GM21576 (cell line): Measurements from ENCODE around the gene NRXN3.

ENCODE experiments used
- ATAC-seq: cut with Tn5 transposase; IDR thresholded peaks from one replicate; pipeline ENCODE4 v1.9.1; 2021; ENCODE audit warnings: mild to moderate bottlenecking, moderate library complexity; ENCODE audit not compliant: unreplicated experiment

The NRXN3 gene

GRCh38 chr14:79375356-79375755 is 1205.2 kb downstream of the NRXN3 start:
- no peak for ATAC-seq

- no peak for ATAC-seq
Observed at GRCh38 chr14:79376557-79376956, 1206.4 kb downstream of the NRXN3 start.

- ATAC-seq, result no peak
Observed at GRCh38 chr14:79378020-79378419, 1207.8 kb downstream of the NRXN3 start.

- no peak for ATAC-seq
Observed at GRCh38 chr14:79379266-79379665, 1209.1 kb downstream of the NRXN3 start.

- ATAC-seq, result no peak
Observed at GRCh38 chr14:79383031-79383430, 1212.9 kb downstream of the NRXN3 start.

- no peak for ATAC-seq
Observed at GRCh38 chr14:79383475-79383874, 1213.3 kb downstream of the NRXN3 start.

GRCh38 chr14:79395061-79395460 is 1224.9 kb downstream of the NRXN3 start:
- ATAC-seq, result no peak

- ATAC-seq, result no peak
Observed at GRCh38 chr14:79404874-79405511, 1234.8 kb downstream of the NRXN3 start.

GRCh38 chr14:79405512-79405910 is 1235.3 kb downstream of the NRXN3 start:
- no peak for ATAC-seq

- no peak for ATAC-seq
Observed at GRCh38 chr14:79407572-79407971, 1237.4 kb downstream of the NRXN3 start.

- no peak for ATAC-seq
Observed at GRCh38 chr14:79408696-79409095, 1238.5 kb downstream of the NRXN3 start.

- ATAC-seq, result no peak
Observed at GRCh38 chr14:79411403-79412174, 1241.4 kb downstream of the NRXN3 start.

GRCh38 chr14:79412822-79413221 is 1242.6 kb downstream of the NRXN3 start:
- no peak for ATAC-seq

- no peak for ATAC-seq
Observed at GRCh38 chr14:79413734-79414428, 1243.7 kb downstream of the NRXN3 start.

GRCh38 chr14:79415726-79416125 is 1245.6 kb downstream of the NRXN3 start:
- no peak for ATAC-seq

GRCh38 chr14:79417961-79418360 is 1247.8 kb downstream of the NRXN3 start:
- ATAC-seq, result no peak

- ATAC-seq, result no peak
Observed at GRCh38 chr14:79418649-79419415, 1248.7 kb downstream of the NRXN3 start.

- no peak for ATAC-seq
Observed at GRCh38 chr14:79419571-79420327, 1249.6 kb downstream of the NRXN3 start.

- no peak for ATAC-seq
Observed at GRCh38 chr14:79420725-79421124, 1250.6 kb downstream of the NRXN3 start.

- no peak for ATAC-seq
Observed at GRCh38 chr14:79421811-79422210, 1251.6 kb downstream of the NRXN3 start.
